ACHN (cell line): ENCODE measurements around the gene STAT1.
A peak's percentile ranks its signal among the peaks of the same experiment; 100 is the strongest.
"Not testable (repeated sequence)": the region's sequence is repeated elsewhere in the genome, so short reads cannot be mapped to it uniquely, and the experiment has no call there.

Source experiments
- DNase-seq: peaks from one replicate; pipeline ENCODE4 v3.0.0-alpha.2; 2015
- in situ Hi-C: cut with HindIII; loops from 2 replicates; pipeline ENCODE4 v1.10.0; 2017; ENCODE audit warnings: low sequenced_read_pairs, low pct_ligation_motif_present, low pct_unique_long_range_greater_than_20kb

STAT1 gene

DNA sequence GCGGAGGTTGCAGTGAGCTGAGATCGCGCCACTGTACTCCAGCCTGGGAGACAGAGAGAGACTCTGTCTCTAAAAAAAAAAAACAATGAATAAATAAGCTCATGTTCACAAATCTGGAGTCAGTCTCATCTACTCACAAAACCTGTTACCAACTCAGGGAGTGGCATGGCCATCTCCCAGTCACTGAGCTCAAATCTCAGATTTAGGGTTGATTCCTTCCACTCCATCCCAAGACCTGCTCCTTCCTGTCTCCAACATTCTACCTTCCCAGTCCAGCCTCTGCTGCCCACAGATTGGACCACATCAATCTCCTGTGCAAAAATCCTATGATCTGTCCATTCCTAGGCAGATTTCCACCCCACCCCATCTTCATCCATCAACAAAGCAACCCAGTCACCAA is 1.6 kb downstream of the STAT1 start:
- no peak for DNase-seq
- in situ Hi-C loops, result no loop called here

DNA sequence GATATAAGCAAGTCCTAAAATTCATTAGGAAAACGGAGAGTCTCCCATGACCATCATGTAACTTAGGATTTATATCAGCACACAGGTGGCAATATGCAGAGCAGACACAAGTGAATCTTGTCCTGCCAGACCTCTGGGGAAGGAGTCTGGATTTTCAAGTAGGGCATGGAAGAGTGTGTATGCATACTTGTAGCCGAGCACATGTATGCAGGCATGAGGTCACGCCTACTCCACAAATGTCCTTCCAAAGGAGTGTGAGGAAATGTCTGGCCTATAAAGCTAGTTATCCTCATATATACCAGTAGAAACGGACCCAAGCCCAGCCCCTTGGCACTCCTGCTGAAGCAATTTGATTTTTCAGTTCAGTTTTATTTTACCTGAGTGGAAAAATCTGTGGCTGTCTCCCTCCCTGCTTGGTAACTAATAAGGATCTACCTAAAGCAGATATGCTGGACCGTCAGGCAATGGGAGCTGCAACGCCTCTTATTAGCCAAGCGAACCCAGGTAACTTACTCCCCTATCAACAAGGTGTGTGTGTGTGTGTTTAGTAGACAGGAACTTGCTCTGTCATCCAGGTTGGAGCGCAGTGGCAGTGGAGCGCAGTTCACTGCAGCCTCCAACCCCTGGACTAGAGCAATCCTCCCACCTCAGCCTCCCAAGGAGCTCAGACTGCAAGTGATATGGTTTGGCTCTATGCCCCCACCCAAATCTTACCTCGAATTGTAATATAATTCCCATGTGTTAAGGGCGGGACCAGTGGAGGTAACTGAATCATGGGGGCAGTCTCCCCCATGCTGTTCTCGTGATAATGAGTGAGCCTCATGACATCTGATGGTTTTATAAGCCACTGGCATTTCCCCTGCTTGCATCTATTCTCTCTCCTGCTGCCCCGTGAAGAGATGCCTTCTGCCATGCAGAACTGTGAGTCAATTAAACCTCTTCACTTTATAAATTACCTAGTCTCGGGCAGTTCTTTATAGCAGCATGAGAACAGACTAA is 2.8 kb downstream of the STAT1 start:
- no peak for DNase-seq
- in situ Hi-C loops, result no loop called here

- in situ Hi-C loops, result no loop called here
Measured at GRCh38 chr2:191009541-191010374, 4.2 kb downstream of the STAT1 start.

GRCh38 chr2:191008286-191008685 is 5.7 kb downstream of the STAT1 start:
- DNase-seq, result no peak
- in situ Hi-C loops, result no loop called here

More at GRCh38 chr2:191009541-191010374, 4.2 kb downstream of the STAT1 start:
- no peak for DNase-seq

- in situ Hi-C loops, result no loop called here
- no peak for DNase-seq
Measured at GRCh38 chr2:191006997-191007783, 6.8 kb downstream of the STAT1 start.

DNA sequence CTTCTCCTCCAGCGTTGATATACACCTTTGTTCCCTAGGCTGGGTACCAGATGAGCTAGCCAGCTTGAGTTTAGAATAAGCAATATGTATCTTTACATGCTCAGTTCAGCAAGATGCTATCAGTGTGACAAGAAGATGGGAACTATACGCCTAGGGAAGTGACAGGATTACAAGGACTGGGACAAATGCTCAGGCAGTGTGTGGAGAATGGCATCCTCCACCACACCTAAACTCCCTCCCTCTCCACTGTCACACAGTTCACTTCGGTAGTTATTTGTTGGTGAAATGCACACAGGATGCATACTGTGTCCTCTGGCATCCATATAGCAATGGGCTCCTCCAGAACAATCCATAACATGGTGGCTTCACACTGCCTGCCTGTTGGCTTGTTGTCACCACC is 7.7 kb downstream of the STAT1 start:
- in situ Hi-C loops, result no loop called here
- DNase-seq, result no peak

GRCh38 chr2:191003405-191004309 is 10.3 kb downstream of the STAT1 start:
- in situ Hi-C loops, result no loop called here

DNA sequence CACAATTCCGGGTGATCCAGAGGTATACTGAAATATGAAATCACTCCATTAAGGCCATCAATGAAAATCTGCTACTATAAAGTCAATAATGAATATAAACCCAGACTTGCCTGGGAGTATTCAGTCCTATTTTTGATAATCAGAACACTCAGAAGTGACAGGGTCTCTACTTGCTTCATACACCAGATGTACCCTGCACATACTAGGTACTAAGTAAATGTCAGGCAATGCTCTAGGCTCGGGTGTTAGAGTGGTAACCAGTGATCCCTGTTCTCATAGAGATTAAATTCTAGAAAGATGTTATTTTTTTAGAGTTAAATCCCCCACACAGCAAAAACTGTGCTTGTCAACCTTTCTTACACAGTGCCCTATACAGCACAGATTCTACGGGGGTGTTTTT is 12.3 kb downstream of the STAT1 start:
- in situ Hi-C loops, result no loop called here
- DNase-seq, result no peak

More at GRCh38 chr2:191003405-191004309, 10.3 kb downstream of the STAT1 start:
- no peak for DNase-seq

DNA sequence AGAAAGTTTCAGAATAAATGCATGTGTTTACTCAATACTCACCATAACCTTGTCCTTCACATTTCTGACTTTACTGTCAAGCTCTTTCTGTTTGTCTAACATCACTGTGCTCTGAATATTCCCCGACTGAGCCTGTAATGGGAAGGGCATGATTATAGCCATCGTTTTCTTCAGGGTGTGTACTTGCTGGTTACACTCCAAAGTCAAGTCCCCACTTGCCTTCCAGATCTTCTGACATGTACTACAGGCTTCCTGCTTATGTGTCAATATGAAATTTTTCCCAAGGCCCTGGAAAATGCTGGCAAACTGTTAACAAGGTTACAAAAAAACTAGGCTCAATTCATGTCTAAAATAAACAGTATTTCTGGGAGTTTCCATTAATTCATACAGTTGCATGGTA is 12.9 kb downstream of the STAT1 start:
- in situ Hi-C loops, result no loop called here
- no peak for DNase-seq

DNA sequence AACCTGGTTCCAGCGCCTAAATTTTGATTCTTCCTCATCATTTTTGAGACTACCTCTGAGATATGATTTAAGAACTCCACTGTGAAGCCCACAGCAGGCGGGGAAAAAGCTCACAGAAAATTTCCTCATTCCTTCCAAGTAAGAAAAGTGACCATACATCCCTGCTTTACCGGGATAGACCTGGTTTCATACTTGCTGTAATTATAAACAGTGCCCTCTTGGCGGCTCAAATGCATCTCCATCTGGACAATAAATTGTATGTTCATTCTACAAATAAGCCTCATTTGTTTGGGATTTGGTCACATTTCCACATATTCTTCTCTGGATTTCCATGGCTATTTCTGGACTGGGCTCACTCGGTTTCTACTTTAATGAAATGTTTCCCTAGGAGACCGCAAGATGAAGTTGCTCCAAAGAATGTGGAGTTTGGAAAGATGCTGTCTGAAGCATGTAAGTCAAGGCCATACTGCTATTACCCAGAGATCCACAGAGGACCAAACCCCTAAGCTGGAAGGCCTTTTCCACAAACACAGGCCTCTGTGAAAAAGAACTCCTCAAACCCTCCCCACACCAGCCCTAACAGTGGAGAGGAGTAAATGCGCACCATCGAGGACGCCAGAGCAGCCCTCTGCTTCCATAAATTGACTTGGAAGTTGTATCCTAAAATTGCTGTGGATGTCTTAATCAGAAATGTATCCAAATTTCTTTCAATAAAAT is 13.9 kb downstream of the STAT1 start:
- no peak for DNase-seq
- in situ Hi-C loops, result no loop called here

DNA sequence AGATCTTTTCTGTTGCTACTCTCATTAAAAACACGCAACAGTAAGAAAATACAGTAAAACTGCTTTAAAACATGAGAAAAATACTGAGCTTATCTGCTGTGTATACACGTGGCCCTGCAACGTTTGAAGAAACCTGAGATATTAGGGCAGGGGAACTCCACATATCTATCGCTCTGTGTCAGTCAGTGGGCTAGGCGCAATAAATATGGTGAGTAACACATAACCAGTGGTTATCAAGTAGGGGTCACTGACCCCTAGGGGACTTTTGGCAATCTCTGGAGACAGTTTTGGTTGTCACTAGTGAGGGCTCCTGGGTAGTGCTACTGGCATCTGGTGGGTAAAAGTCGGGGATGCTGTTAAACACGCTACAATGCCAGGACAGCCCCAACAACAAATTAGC is 14.9 kb downstream of the STAT1 start:
- in situ Hi-C loops, result no loop called here
- no peak for DNase-seq

- in situ Hi-C loops, result no loop called here
- DNase-seq, result no peak
Measured at GRCh38 chr2:190997526-190998113, 16.4 kb downstream of the STAT1 start.

DNA sequence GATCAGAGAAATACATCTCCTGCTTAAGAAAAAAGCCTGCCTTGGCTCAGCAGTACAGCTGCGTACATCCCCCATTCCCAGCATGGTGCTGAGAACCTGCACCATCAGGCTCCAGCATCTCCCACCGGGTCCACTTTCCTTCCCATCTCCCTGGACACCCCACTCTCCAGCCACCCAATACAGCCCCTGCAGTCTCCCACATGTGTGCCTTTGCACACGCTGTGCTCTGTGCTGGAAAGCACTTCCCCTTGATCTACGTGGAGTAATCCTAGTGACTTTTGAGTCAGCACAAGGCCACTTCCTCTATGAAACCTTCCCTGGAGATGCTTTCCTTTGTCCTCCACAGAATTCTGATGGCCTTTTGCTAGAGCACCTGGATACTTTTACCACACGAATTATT is 17.0 kb downstream of the STAT1 start:
- in situ Hi-C loops, result no loop called here
- DNase-seq, result no peak

DNA sequence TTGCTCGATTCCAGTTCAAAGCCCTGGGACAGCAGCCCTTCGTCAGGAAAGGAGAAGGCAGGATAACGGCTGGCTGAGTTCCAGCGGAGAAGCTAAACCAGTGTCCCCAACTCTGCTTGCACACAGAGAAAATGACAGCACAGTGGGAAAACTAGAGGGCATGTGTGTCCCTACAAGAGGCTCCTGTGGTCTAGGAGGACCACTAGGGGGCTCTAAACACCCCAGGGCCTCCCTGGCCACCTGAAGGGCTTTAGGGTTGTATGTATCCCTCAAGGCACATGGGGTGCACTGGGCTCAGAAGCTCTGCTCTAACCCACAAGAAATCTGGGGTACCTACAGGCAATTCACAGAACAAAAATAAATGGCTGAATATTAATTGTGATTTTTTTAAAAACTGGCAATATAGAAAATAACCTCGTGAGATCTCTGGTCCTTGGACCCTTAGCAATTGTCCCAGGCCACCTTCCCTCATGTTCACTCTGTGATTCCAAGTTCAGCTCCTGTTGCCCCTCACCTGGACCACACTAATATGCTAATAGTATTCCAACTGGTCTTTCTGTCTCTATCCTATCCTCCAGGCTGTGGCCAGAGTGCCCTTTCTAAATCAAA is 17.5 kb downstream of the STAT1 start:
- in situ Hi-C loops, result no loop called here
- peak; percentile 69 for DNase-seq

- in situ Hi-C loops, DNase-seq: not testable (repeated sequence)
Measured at GRCh38 chr2:190995315-190995714, 18.7 kb downstream of the STAT1 start.

GRCh38 chr2:190994148-190994547 is 19.8 kb downstream of the STAT1 start:
- in situ Hi-C loops, result no loop called here
- DNase-seq, result no peak

GRCh38 chr2:190993292-190993643 is 20.7 kb downstream of the STAT1 start:
- no peak for DNase-seq
- in situ Hi-C loops, result no loop called here
